Esophagus (tissue), 2 donors: Measurements from ENCODE around the gene CCSER1. TPM values are rescaled to one million over a fixed set of nuclear protein-coding genes. Genes with fewer than 3 reads are reported as not detected.

Experiments used
- H3K27ac ChIP-seq, 2 donors: one replicate each; pipeline ENCODE4 v1.5.1; 2013; ENCODE audit warnings: low read depth in 2 of 2, mild to moderate bottlenecking in 2 of 2, inconsistent platforms in 1 of 2, low read length in 1 of 2, moderate library complexity in 1 of 2
- H3K27me3 ChIP-seq, 2 donors: one replicate each; pipeline ENCODE4 v1.6.1; 2013; ENCODE audit warnings: low read length in 2 of 2, control low read depth in 1 of 2, mild to moderate bottlenecking in 1 of 2; ENCODE audit not compliant: insufficient read depth in 2 of 2, control insufficient read depth in 1 of 2
- H3K36me3 ChIP-seq, 2 donors: one replicate each; pipeline ENCODE4 v1.6.1; 2013; ENCODE audit warnings: low read length in 1 of 2; ENCODE audit not compliant: control insufficient read depth in 2 of 2, insufficient read depth in 2 of 2
- H3K4me1 ChIP-seq, 2 donors: one replicate each; pipeline ENCODE4 v1.6.1; 2013; ENCODE audit warnings: low read length in 1 of 2; ENCODE audit not compliant: control insufficient read depth in 2 of 2, insufficient read depth in 2 of 2
- H3K4me3 ChIP-seq, 2 donors: one replicate each; pipeline ENCODE4 v1.5.1; 2013; ENCODE audit warnings: low read length in 2 of 2, mild to moderate bottlenecking in 2 of 2, low read depth in 1 of 2, moderate library complexity in 1 of 2
- H3K9me3 ChIP-seq, 2 donors: one replicate each; pipeline ENCODE4 v1.6.1; 2013; ENCODE audit warnings: mild to moderate bottlenecking in 2 of 2, low read depth in 1 of 2, low read length in 1 of 2, moderate library complexity in 1 of 2; ENCODE audit not compliant: control insufficient read depth in 2 of 2, insufficient read depth in 1 of 2
- WGBS, 2 donors: extraction: QIAGEN DNeasy Blood & Tissue Kit; methylation state at CpG; one replicate each; pipeline ENCODE4 v1.1.7; 2013; 5-methylcytosine and 5-hydroxymethylcytosine counted together
- polyA plus RNA-seq, 2 donors: library from polyadenylated mRNA; stranded (reverse); fragments of 200-250 nt; gene quantifications; one replicate each; pipeline ENCODE4 v1.2.3, GENCODE V29; 2013
- donor health status: healthy with polysubstance abuse.
- donor health status: Bipolar disorder and iron deficiency.

Gene CCSER1
- polyA plus RNA-seq = under 1 TPM; 0.35 to 0.87 TPM

DNA sequence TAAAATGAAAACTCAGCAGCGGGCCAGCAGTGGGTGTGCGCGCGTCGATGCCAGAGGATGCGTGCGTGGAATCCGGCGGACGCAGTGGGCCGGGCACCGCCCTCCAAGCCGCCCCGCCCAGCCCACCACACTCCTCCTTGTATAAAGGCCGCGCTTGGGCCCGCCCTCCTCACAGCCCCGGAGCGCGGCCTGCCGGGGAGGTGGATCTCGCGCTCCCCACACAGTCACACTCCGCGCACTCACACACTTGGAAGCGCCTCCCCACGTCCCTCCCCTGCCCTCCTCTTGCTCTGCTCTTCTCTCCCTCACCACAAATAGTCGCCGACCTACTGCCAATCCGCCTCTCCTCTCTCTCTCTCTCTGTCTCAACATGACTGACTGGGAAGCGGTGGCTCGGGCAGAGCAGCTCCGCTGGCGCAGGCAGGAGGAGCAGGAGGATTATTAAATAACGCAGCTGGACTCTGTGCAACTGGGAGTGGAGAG is at the start of gene CCSER1:
TSS of gene CCSER1 (plus strand) at position 172 of the 483 bp plus-strand sequence.
- WGBS, 2 donors = 1% methylated on average over 35 of the region's 35 CpGs
- Histone ChIP-seq H3K4me1 (peaks cover 3 to 7% of the 10 kb centered on the region in 2 donors), H3K27me3 (no peaks in the 10 kb centered on the region), H3K9me3 (peaks cover 0 to 2% of the 10 kb centered on the region in 2 donors), H3K27ac (peak within 1 kb of the TSS; percentile 38 to 73), H3K36me3 (no peaks in the 10 kb centered on the region), H3K4me3 (peak within 1 kb of the TSS; percentile 61 to 67)

GRCh38 chr4:90078440-90078839 is 48.8 kb upstream of the CCSER1 start:
- Histone ChIP-seq H3K27me3 (no peaks in the 10 kb centered on the region), H3K4me1 (no peaks in the 10 kb centered on the region), H3K9me3 (no peaks in the 10 kb centered on the region), H3K27ac (no peak overlapping the region), H3K4me3 (no peak overlapping the region), H3K36me3 (no peaks in the 10 kb centered on the region)

- Histone ChIP-seq H3K4me3 (no peak overlapping the region), H3K4me1 (no peaks in the 10 kb centered on the region), H3K36me3 (no peaks in the 10 kb centered on the region), H3K27me3 (no peaks in the 10 kb centered on the region), H3K9me3 (no peaks in the 10 kb centered on the region), H3K27ac (no peak overlapping the region)
- 82 to 86% methylated on average over 2 of the region's 2 CpGs for WGBS, 2 donors
Observed at GRCh38 chr4:90080116-90080515, 47.1 kb upstream of the CCSER1 start.

DNA sequence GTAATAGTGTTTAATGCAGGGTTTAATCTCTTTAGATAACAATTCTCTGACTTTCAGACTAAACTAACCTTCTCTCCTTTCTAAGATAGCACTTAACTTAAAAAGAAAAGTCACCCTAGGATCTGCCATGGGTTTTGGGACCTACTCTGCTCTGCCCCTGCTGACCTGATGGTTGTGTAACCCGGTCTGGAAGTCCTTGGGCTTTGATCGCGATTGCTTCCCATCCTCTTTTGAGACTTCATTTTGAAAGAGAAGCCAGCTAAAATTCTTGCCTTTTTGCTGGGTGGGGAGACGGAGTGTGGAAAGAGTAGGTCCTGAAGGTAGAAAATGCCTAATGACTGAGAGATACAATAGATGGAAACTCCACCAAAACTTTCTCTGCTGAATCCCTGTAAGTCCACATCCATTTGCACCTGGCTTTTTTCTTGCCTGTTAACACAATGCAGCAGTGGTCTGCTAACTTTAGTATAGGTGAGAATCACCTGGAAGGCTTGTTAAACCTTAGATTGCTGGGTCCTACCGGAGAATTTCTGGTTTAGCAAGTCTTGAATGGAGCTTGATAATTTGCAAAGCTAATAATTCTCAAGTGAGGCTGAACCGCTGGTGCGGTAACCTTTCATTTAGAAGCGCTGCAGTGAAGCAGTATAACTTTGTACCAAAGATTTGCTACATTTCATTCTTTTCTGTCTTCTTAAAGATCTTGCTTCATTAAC is 45.6 kb upstream of the CCSER1 start:
- Histone ChIP-seq H3K27ac (no peak overlapping the region), H3K4me3 (no peak overlapping the region), H3K27me3 (no peaks in the 10 kb centered on the region), H3K4me1 (no peaks in the 10 kb centered on the region), H3K9me3 (no peaks in the 10 kb centered on the region), H3K36me3 (no peaks in the 10 kb centered on the region)
- WGBS, 2 donors = 71 to 78% methylated on average over 8 of the region's 8 CpGs

DNA sequence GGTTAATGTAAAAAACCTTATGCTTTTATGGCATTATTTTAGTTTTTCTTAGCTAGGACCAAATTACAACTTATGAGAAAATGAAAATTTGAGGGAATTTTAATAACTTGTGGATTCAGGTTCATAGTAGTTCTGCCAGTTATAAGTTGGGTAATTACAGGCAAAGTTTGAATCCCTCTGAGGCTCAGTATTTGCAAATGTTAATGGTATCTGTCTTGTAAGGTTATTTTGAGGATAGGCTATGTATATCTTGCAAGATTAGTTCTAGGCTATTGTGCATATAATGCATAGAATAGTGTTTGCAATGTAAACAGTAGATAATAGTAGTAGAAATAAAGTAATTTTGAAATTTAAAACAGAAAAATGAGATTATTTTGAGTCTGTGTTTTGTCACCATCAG is 44.7 kb upstream of the CCSER1 start:
- H3K27me3 ChIP-seq = no peaks in the 10 kb centered on the region
- no peaks in the 10 kb centered on the region for H3K9me3 ChIP-seq
- H3K4me1 ChIP-seq = no peaks in the 10 kb centered on the region
- no peaks in the 10 kb centered on the region for H3K36me3 ChIP-seq
- H3K4me3 ChIP-seq = no peak overlapping the region
- H3K27ac ChIP-seq = no peak overlapping the region

GRCh38 chr4:90084277-90084966 is 42.8 kb upstream of the CCSER1 start:
- H3K36me3 ChIP-seq = no peaks in the 10 kb centered on the region
- H3K27me3 ChIP-seq = no peaks in the 10 kb centered on the region

DNA sequence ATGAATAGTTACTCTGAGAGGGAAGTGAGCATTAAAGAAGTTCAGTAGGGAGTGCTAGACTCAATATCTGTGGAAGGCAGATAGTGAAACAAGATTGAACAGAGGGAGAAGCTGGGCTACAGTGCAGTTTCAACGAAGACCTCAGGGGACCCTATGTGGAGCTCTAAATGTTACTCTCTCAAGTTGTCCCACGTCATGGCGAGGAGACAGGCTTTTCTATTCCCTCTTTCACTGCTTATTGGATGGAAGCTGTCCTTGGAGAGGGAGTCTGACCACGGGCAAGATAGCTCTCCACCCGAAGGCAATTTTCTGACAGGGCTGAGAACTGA is 42.3 kb upstream of the CCSER1 start:
- H3K36me3 ChIP-seq = no peaks in the 10 kb centered on the region
- no peak overlapping the region for H3K27ac ChIP-seq
- no peaks in the 10 kb centered on the region for H3K9me3 ChIP-seq
- H3K4me3 ChIP-seq = no peak overlapping the region
- H3K27me3 ChIP-seq = no peaks in the 10 kb centered on the region
- no peaks in the 10 kb centered on the region for H3K4me1 ChIP-seq
- WGBS, 2 donors = 81 to 85% methylated on average over 5 of the region's 5 CpGs

More at GRCh38 chr4:90084277-90084966, 42.8 kb upstream of the CCSER1 start:
- Histone ChIP-seq H3K4me3 (no peak overlapping the region), H3K27ac (no peak overlapping the region), H3K9me3 (no peaks in the 10 kb centered on the region), H3K4me1 (no peaks in the 10 kb centered on the region)
- WGBS, 2 donors = 83 to 89% methylated on average over 3 of the region's 3 CpGs

DNA sequence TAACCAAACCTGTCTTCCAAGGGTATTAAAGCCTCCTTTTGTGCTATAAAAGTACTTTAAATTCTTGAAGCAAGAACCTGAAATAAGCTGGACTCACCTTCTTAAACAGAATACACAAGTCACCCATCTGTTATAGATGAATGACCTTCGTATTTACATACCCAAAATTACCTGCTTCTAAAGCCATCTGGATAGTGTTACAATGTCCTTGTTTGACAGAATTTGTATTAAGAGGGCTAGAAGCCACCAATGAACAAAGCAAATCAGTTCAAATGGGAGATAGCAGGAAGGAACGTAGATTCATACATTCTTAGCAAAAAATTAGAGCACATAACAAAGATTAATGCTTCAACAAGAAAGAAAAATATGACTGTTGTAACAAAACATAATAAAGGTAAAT is 33.7 kb upstream of the CCSER1 start:
- Histone ChIP-seq H3K4me3 (no peak overlapping the region), H3K27me3 (peaks cover 0 to 4% of the 10 kb centered on the region in 2 donors), H3K27ac (no peak overlapping the region), H3K9me3 (no peaks in the 10 kb centered on the region), H3K4me1 (no peaks in the 10 kb centered on the region), H3K36me3 (no peaks in the 10 kb centered on the region)
- WGBS, 2 donors = 49 to 50% methylated on average over 2 of the region's 2 CpGs

GRCh38 chr4:90095000-90095399 is 32.2 kb upstream of the CCSER1 start:
- Histone ChIP-seq H3K9me3 (no peaks in the 10 kb centered on the region), H3K27me3 (peaks cover 0 to 4% of the 10 kb centered on the region in 2 donors), H3K27ac (no peak overlapping the region), H3K4me3 (no peak overlapping the region), H3K4me1 (no peaks in the 10 kb centered on the region), H3K36me3 (no peaks in the 10 kb centered on the region)
- 25 to 34% methylated on average over 1 of the region's 1 CpG for WGBS, 2 donors

GRCh38 chr4:90099812-90100211 is 27.4 kb upstream of the CCSER1 start:
- H3K9me3 ChIP-seq = no peaks in the 10 kb centered on the region
- H3K27me3 ChIP-seq = no peaks in the 10 kb centered on the region
- no peak overlapping the region for H3K4me3 ChIP-seq
- 75 to 77% methylated on average over 3 of the region's 3 CpGs for WGBS, 2 donors
- no peaks in the 10 kb centered on the region for H3K36me3 ChIP-seq
- H3K4me1 ChIP-seq = no peaks in the 10 kb centered on the region
- no peak overlapping the region for H3K27ac ChIP-seq
